Activated CD4-positive, alpha-beta memory T cell treated with anti-CD3 and anti-CD28 coated beads for 36 hours (primary cell): ENCODE measurements around the gene TMBIM6. TPM values are rescaled to one million over a fixed set of nuclear protein-coding genes. Genes with fewer than 3 reads are reported as not detected.

Experiments
- CTCF ChIA-PET: fragments of 350-600 bp; sonication (Branson Sonifier 250); formaldehyde crosslinking; loops from one replicate; lab custom pipeline; 2021; ENCODE audit warnings: antibody characterized with exemption, inconsistent platforms; lab: Charles Lee
- POLR2A ChIA-PET: fragments of 350-600 bp; sonication (Branson Sonifier 250); formaldehyde crosslinking; loops from one replicate; lab custom pipeline; 2021; ENCODE audit warnings: antibody characterized with exemption; lab: Charles Lee
- DNase-seq: peaks from one replicate; pipeline ENCODE4 v3.0.0-alpha.2; 2020
- H3K27ac Mint-ChIP-seq: one replicate; pipeline ENCODE4 v1.8.0; 2021; ENCODE audit warnings: mixed read lengths
- H3K27me3 Mint-ChIP-seq: one replicate; pipeline ENCODE4 v1.8.0; 2021; ENCODE audit warnings: mixed read lengths
- H3K36me3 Mint-ChIP-seq: one replicate; pipeline ENCODE4 v1.8.0; 2021; ENCODE audit warnings: mixed read lengths
- H3K4me1 Mint-ChIP-seq: one replicate; pipeline ENCODE4 v1.8.0; 2021; ENCODE audit warnings: low read depth, mixed read lengths
- H3K4me3 Mint-ChIP-seq: one replicate; pipeline ENCODE4 v1.8.0; 2021; ENCODE audit warnings: mild to moderate bottlenecking, mixed read lengths
- H3K9me3 Mint-ChIP-seq: one replicate; pipeline ENCODE4 v1.8.0; 2021; ENCODE audit warnings: mixed read lengths
- intact Hi-C: fragments of 100-400 bp; cut with micrococcal nuclease; formaldehyde crosslinking; loops from one replicate; pipeline ENCODE4 v1.15.1; 2023
- total RNA-seq, 2 experiments: library from RNA; stranded (reverse); gene quantifications; one replicate each; pipeline ENCODE4 v1.2.3, GENCODE V29; 2021

The TMBIM6 gene
- 100 to 1,000 TPM; 481 to 486 TPM for total RNA-seq

- Mint-ChIP-seq H3K4me1 (peaks cover 39% of the 10 kb centered on the region), H3K9me3 (no peaks in the 10 kb centered on the region), H3K27ac (peak within 1 kb of the TSS; percentile 100), H3K36me3 (peaks cover 34% of the 10 kb centered on the region), H3K4me3 (peak within 1 kb of the TSS; percentile 99), H3K27me3 (no peaks in the 10 kb centered on the region)
- POLR2A ChIA-PET, result interaction anchor here (0.6 to 1.8 kb wide), 26 partner anchors 9 to 686 kb away, joined by 3 to 33 read pairs (median 4); partner anchors contain the start of genes BCDIN3D, COX14, FMNL3 and NCKAP5L
- CTCF ChIA-PET, result interaction anchor here (0.6 to 5.8 kb wide), 62 partner anchors 9 to 1861 kb away, joined by 3 to 136 read pairs (median 4); partner anchors contain the start of genes BCDIN3D, FMNL3 and NCKAP5L
- peak; percentile 100 for DNase-seq
- intact Hi-C loops, result loop anchor here (1.0 to 10.0 kb wide), 9 partner anchors 9 to 476 kb away; partner anchors contain the start of genes BCDIN3D, FMNL3, MCRS1 and NCKAP5L
Measured at GRCh38 chr12:49740930-49741881, at the start of gene TMBIM6. TSS of gene TMBIM6 (plus strand) at chr12:49741557. CDS start at chr12:49752494, 10,937 bp downstream.

- Mint-ChIP-seq H3K9me3 (no peaks in the 10 kb centered on the region), H3K4me1 (peaks cover 19% of the 10 kb centered on the region), H3K27me3 (no peaks in the 10 kb centered on the region), H3K4me3 (no peak overlapping the region), H3K36me3 (no peaks in the 10 kb centered on the region), H3K27ac (no peak overlapping the region)
- CTCF ChIA-PET, result interaction anchor here (1.3 kb wide), 1 partner anchor 274 kb away, joined by 4 read pairs; no protein-coding TSS in a partner anchor
- intact Hi-C loops, result no loop called here
- no peak for DNase-seq
- POLR2A ChIA-PET, result no interaction called here
Measured at GRCh38 chr12:49692851-49693250, 48.5 kb upstream of the TMBIM6 start.

DNA sequence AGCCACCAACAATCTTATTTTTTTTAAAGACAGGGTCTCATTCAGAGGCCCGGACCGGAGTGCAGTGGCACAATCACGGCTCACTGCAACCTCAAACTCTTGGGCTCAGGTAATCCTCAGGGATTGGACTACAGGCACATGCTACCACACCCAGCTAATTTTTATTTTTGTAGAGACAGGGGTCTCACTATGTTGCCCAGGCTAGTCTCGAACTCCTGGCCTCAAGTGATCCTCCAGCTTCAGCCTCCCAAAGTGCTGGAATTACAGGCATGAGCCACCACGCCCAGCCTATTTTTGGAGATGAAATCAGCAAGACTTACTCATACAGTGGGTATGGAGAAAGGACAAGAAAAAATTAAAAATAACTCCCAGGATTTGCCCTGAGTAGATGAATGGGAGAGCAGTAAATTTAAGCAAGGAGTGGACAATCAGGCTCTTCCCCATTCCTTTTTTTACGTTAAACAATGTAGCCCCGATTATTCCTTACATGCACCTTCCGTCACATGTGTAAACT lies 47.4 kb upstream of the TMBIM6 start:
- H3K36me3 Mint-ChIP-seq, result no peaks in the 10 kb centered on the region
- intact Hi-C loops, result no loop called here
- ChIA-PET POLR2A (interaction anchor here (0.6 kb wide), 1 partner anchor 668 kb away, joined by 3 read pairs; no protein-coding TSS in a partner anchor), CTCF (interaction anchor here (1.6 kb wide), 1 partner anchor 20 kb away, joined by 4 read pairs; no protein-coding TSS in a partner anchor)
- H3K4me1 Mint-ChIP-seq, result peaks cover 25% of the 10 kb centered on the region
- no peak for DNase-seq
- no peak overlapping the region for H3K4me3 Mint-ChIP-seq
- H3K27me3 Mint-ChIP-seq, result no peaks in the 10 kb centered on the region
- H3K27ac Mint-ChIP-seq, result no peak overlapping the region
- H3K9me3 Mint-ChIP-seq, result no peaks in the 10 kb centered on the region

DNA sequence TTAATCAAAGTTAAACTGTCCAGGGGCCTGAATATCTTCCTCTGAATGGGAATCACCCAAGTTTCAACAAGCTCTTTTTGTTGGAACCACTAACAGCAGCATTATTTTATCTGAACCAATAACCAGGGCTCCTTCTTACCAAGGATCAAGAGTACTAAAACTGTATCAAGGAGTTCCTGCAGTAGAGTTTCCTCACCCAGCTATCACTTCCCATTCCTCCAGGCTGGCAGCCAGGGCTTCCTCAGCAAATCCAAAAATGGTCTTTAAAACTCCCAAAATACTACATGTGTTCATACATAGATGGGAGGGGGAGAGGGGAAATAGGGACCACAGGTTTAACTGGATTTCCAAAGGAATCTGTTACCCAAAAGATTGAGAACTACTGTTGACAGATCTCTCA lies 44.6 kb upstream of the TMBIM6 start:
- Mint-ChIP-seq H3K27ac (no peak overlapping the region), H3K4me1 (peaks cover 23% of the 10 kb centered on the region), H3K36me3 (no peaks in the 10 kb centered on the region), H3K4me3 (no peak overlapping the region), H3K9me3 (no peaks in the 10 kb centered on the region), H3K27me3 (no peaks in the 10 kb centered on the region)
- no peak for DNase-seq
- CTCF ChIA-PET, result interaction anchor here (0.6 to 3.4 kb wide), 4 partner anchors 9 to 329 kb away, joined by 3 to 13 read pairs (median 4); partner anchors contain the start of genes FMNL3 and SPATS2
- intact Hi-C loops, result no loop called here
- POLR2A ChIA-PET, result no interaction called here

- H3K27ac Mint-ChIP-seq, result no peak overlapping the region
- intact Hi-C loops, result no loop called here
- CTCF ChIA-PET, result interaction anchor here (1.5 to 3.4 kb wide), 4 partner anchors 8 to 60 kb away, joined by 4 to 13 read pairs (median 8); partner anchors contain the start of gene FMNL3
- H3K4me3 Mint-ChIP-seq, result no peak overlapping the region
- peaks cover 31% of the 10 kb centered on the region for H3K4me1 Mint-ChIP-seq
- DNase-seq, result no peak
- no peaks in the 10 kb centered on the region for H3K9me3 Mint-ChIP-seq
- POLR2A ChIA-PET, result no interaction called here
- no peaks in the 10 kb centered on the region for H3K36me3 Mint-ChIP-seq
- H3K27me3 Mint-ChIP-seq, result no peaks in the 10 kb centered on the region
Measured at GRCh38 chr12:49697808-49698207, 43.5 kb upstream of the TMBIM6 start.

GRCh38 chr12:49698619-49699545 lies 42.5 kb upstream of the TMBIM6 start:
- ChIA-PET POLR2A (interaction anchor here (0.7 to 1.3 kb wide), 2 partner anchors 36 to 51 kb away, joined by 3 read pairs; no protein-coding TSS in a partner anchor), CTCF (interaction anchor here (0.6 to 2.5 kb wide), 6 partner anchors 9 to 79 kb away, joined by 3 to 10 read pairs (median 6); partner anchors contain the start of gene PRPF40B)
- Mint-ChIP-seq H3K27ac (peak overlapping the region; percentile 77), H3K27me3 (no peaks in the 10 kb centered on the region), H3K9me3 (no peaks in the 10 kb centered on the region), H3K4me1 (peaks cover 41% of the 10 kb centered on the region), H3K4me3 (peak overlapping the region; percentile 58), H3K36me3 (no peaks in the 10 kb centered on the region)
- intact Hi-C loops, result loop anchor here (1.0 kb wide), 3 partner anchors 28 to 51 kb away; no protein-coding TSS in a partner anchor
- peak; percentile 69 for DNase-seq

GRCh38 chr12:49702009-49702408 lies 39.3 kb upstream of the TMBIM6 start:
- Mint-ChIP-seq H3K27me3 (no peaks in the 10 kb centered on the region), H3K9me3 (no peaks in the 10 kb centered on the region), H3K4me1 (peaks cover 62% of the 10 kb centered on the region), H3K4me3 (no peak overlapping the region), H3K27ac (no peak overlapping the region), H3K36me3 (no peaks in the 10 kb centered on the region)
- intact Hi-C loops, result no loop called here
- ChIA-PET POLR2A (no interaction called here), CTCF (interaction anchor here (1.3 to 12.1 kb wide), 3 partner anchors 39 to 57 kb away, joined by 4 to 281 read pairs (median 6); partner anchors contain the start of gene TMBIM6)
- no peak for DNase-seq

DNA sequence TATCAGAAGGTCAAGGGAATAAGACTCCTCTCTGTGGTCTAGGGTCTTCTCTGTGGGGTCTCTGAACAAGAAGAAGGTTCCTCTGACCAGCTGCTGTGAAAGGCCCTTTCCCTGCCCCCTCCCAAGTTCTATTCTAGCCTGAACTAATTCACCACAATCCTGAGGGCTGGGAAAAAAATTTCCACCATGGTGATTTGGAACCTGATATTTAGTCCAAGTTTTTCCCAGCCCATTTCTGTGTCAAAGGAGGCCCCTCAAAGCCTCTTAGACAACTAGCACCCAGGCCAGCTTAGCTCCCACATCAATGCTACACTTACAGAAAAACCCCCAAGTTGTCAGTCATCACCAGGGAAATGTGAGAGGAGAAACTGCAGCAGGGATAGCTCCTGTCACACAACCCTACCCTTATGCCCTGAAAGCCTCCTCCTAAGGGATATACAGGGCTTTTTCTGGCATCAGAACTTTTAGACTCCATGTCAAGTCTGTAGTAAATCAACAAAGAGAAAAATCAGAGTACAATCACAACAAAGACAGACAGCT lies 38.6 kb upstream of the TMBIM6 start:
- ChIA-PET POLR2A (interaction anchor here (0.7 to 5.3 kb wide), 10 partner anchors 12 to 140 kb away, joined by 3 to 33 read pairs (median 4); partner anchors contain the start of genes BCDIN3D, PRPF40B and TMBIM6), CTCF (interaction anchor here (1.0 to 12.1 kb wide), 9 partner anchors 19 to 344 kb away, joined by 3 to 281 read pairs (median 8); partner anchors contain the start of genes PRPF40B and TMBIM6)
- Mint-ChIP-seq H3K36me3 (no peaks in the 10 kb centered on the region), H3K4me1 (peaks cover 65% of the 10 kb centered on the region), H3K27me3 (no peaks in the 10 kb centered on the region), H3K27ac (peak overlapping the region; percentile 7), H3K4me3 (no peak overlapping the region), H3K9me3 (no peaks in the 10 kb centered on the region)
- DNase-seq, result no peak
- intact Hi-C loops, result loop anchor here (1.0 kb wide), 1 partner anchor 39 kb away; no protein-coding TSS in a partner anchor

- Mint-ChIP-seq H3K9me3 (no peaks in the 10 kb centered on the region), H3K4me1 (peaks cover 59% of the 10 kb centered on the region), H3K27ac (peak overlapping the region; percentile 75), H3K27me3 (no peaks in the 10 kb centered on the region), H3K36me3 (no peaks in the 10 kb centered on the region), H3K4me3 (no peak overlapping the region)
- ChIA-PET CTCF (interaction anchor here (0.8 to 12.1 kb wide), 17 partner anchors 20 to 408 kb away, joined by 3 to 281 read pairs (median 6); partner anchors contain the start of genes COX14, PRPF40B and TMBIM6), POLR2A (interaction anchor here (0.6 to 5.3 kb wide), 12 partner anchors 14 to 139 kb away, joined by 3 to 33 read pairs (median 4); partner anchors contain the start of genes BCDIN3D, PRPF40B and TMBIM6)
- DNase-seq, result peak; percentile 73
- intact Hi-C loops, result loop anchor here (1.0 to 2.0 kb wide), 2 partner anchors 33 to 40 kb away; no protein-coding TSS in a partner anchor
Measured at GRCh38 chr12:49703647-49704137, 37.7 kb upstream of the TMBIM6 start.
